Colonic mucosa (tissue), 4 donors: ENCODE data around the gene HAUS3. TPM values are rescaled to one million over a fixed set of nuclear protein-coding genes. Genes with fewer than 3 reads are reported as not detected.

Experiments used
- DNase-seq: peaks from one replicate; pipeline ENCODE4 v3.0.0-alpha.2; 2020
- H3K27ac ChIP-seq: fragments of 200-600 bp; one replicate; pipeline ENCODE4 v1.8.0; 2021
- H3K27me3 ChIP-seq: fragments of 200-600 bp; one replicate; pipeline ENCODE4 v1.8.0; 2021
- H3K36me3 ChIP-seq: fragments of 200-600 bp; one replicate; pipeline ENCODE4 v1.8.0; 2021
- H3K4me1 ChIP-seq: fragments of 200-600 bp; one replicate; pipeline ENCODE4 v1.8.0; 2021; ENCODE audit warnings: mild to moderate bottlenecking
- H3K4me3 ChIP-seq: fragments of 200-600 bp; one replicate; pipeline ENCODE4 v1.8.0; 2021
- H3K9ac ChIP-seq, 2 donors: one replicate each; pipeline ENCODE4 v1.7.0; 2013; ENCODE audit warnings: control low read depth in 2 of 2, low read depth in 2 of 2, low read length in 2 of 2
- H3K9me3 ChIP-seq: fragments of 200-600 bp; one replicate; pipeline ENCODE4 v1.8.0; 2021
- intact Hi-C: fragments of 100-400 bp; cut with DNase I; formaldehyde crosslinking; loops from one replicate; pipeline ENCODE4 v1.14.1; 2022
- total RNA-seq, 2 donors: library from RNA; stranded (reverse); fragmentation: NEBNext Ultra II Directional in 1 of 2; extraction: Animal tissue kit (Norgen Biotek cat#: 25700) in 1 of 2; gene quantifications; one replicate each; pipeline ENCODE4 v1.2.1, GENCODE V29; 2021
- TF ChIP-seq, protein P1 (sequence below): fragments of 200-600 bp; IDR thresholded peaks from one replicate; pipeline ENCODE4 v1.8.0; 2022; ENCODE audit warnings: antibody characterized with exemption, mild to moderate bottlenecking
- donor health status: healthy.
- donor health status: DM: no; HTN: no; CAD: no.
- donor health status: DM: no; HTN: no; CAD: no.

Gene HAUS3
- total RNA-seq, 2 donors from 2014 or later: 9.1 to 13.0 TPM

GRCh38 chr4:2254665-2255500, 13.0 kb upstream of the HAUS3 start:
- Histone ChIP-seq H3K4me3 (no peak overlapping the region), H3K36me3 (peaks cover 10% of the 10 kb centered on the region), H3K27ac (no peak overlapping the region), H3K9me3 (no peaks in the 10 kb centered on the region), H3K4me1 (peaks cover under 1% of the 10 kb centered on the region), H3K27me3 (no peaks in the 10 kb centered on the region), H3K9ac (no peak overlapping the region)
- TF ChIP-seq, protein P1, sequence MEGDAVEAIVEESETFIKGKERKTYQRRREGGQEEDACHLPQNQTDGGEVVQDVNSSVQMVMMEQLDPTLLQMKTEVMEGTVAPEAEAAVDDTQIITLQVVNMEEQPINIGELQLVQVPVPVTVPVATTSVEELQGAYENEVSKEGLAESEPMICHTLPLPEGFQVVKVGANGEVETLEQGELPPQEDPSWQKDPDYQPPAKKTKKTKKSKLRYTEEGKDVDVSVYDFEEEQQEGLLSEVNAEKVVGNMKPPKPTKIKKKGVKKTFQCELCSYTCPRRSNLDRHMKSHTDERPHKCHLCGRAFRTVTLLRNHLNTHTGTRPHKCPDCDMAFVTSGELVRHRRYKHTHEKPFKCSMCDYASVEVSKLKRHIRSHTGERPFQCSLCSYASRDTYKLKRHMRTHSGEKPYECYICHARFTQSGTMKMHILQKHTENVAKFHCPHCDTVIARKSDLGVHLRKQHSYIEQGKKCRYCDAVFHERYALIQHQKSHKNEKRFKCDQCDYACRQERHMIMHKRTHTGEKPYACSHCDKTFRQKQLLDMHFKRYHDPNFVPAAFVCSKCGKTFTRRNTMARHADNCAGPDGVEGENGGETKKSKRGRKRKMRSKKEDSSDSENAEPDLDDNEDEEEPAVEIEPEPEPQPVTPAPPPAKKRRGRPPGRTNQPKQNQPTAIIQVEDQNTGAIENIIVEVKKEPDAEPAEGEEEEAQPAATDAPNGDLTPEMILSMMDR: no peak
- intact Hi-C loops: no loop called here
- peak; percentile 14 for DNase-seq

- intact Hi-C loops: no loop called here
- Histone ChIP-seq H3K27me3 (no peaks in the 10 kb centered on the region), H3K4me1 (no peaks in the 10 kb centered on the region), H3K4me3 (no peak overlapping the region), H3K9me3 (no peaks in the 10 kb centered on the region), H3K9ac (no peak overlapping the region), H3K36me3 (peaks cover 16% of the 10 kb centered on the region), H3K27ac (no peak overlapping the region)
- peak; percentile 15 for DNase-seq
- TF ChIP-seq, protein P1: no peak
Measured at GRCh38 chr4:2253160-2254084, 11.5 kb upstream of the HAUS3 start.

GRCh38 chr4:2252530-2253091, 10.7 kb upstream of the HAUS3 start:
- Histone ChIP-seq H3K4me3 (no peak overlapping the region), H3K9ac (no peak overlapping the region), H3K27ac (no peak overlapping the region), H3K9me3 (no peaks in the 10 kb centered on the region), H3K36me3 (peaks cover 16% of the 10 kb centered on the region), H3K4me1 (no peaks in the 10 kb centered on the region), H3K27me3 (no peaks in the 10 kb centered on the region)
- intact Hi-C loops: no loop called here
- TF ChIP-seq, protein P1: no peak
- peak; percentile 10 for DNase-seq

- peak; percentile 9 for DNase-seq
- Histone ChIP-seq H3K36me3 (peaks cover 16% of the 10 kb centered on the region), H3K9me3 (no peaks in the 10 kb centered on the region), H3K27me3 (no peaks in the 10 kb centered on the region), H3K9ac (no peak overlapping the region), H3K4me3 (no peak overlapping the region), H3K27ac (no peak overlapping the region), H3K4me1 (no peaks in the 10 kb centered on the region)
- intact Hi-C loops: no loop called here
- TF ChIP-seq, protein P1: no peak
Measured at GRCh38 chr4:2251795-2252529, 10.0 kb upstream of the HAUS3 start.
